ENCODE results near the gene KCNJ12. TPM values are rescaled to one million over a fixed set of nuclear protein-coding genes. Genes with fewer than 3 reads are reported as not detected.
"Not testable (repeated sequence)": the region's sequence is repeated elsewhere in the genome, so short reads cannot be mapped to it uniquely, and the experiment has no call there.

The KCNJ12 gene
- total RNA-seq, 2 donors from 2014 or later, result 0.05 TPM; not detected in 1

DNA sequence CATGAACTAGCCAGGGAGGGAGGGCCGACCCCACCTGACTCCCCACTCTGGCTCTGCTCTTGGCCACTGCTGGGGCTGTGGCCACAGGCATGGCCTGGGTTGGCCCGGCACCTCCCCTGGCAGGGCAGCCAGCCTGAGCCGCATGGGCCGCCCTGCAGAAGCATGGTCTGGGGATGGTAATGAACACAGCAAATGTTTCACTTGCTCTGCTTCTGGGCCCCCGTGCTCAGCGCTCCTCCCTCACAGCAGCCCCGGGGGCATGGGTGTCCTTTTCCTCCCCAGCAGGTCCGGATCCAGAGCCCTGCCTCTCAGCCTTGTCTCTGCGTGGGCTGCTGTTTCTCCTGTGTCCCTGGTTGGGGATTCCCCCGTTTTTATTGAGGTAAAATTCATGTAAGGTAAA lies 30.9 kb upstream of the KCNJ12 start:
- Mint-ChIP-seq H3K27me3 (no peaks in the 10 kb centered on the region), H3K4me1 (no peaks in the 10 kb centered on the region), H3K4me3 (no peak overlapping the region), H3K27ac (no peak overlapping the region), H3K9me3 (no peaks in the 10 kb centered on the region), H3K36me3 (ENCODE audit: low read depth) (no peaks in the 10 kb centered on the region)
- ATAC-seq (replicated peaks), result no peak

- not testable (repeated sequence) for H3K36me3 Mint-ChIP-seq (ENCODE audit: low read depth); H3K4me3 Mint-ChIP-seq; H3K9me3 Mint-ChIP-seq; H3K4me1 Mint-ChIP-seq; H3K27me3 Mint-ChIP-seq; H3K27ac Mint-ChIP-seq; ATAC-seq (replicated peaks)
These were observed 30.1 kb upstream of the KCNJ12 start for GRCh38 chr17:21346107-21346506.

DNA sequence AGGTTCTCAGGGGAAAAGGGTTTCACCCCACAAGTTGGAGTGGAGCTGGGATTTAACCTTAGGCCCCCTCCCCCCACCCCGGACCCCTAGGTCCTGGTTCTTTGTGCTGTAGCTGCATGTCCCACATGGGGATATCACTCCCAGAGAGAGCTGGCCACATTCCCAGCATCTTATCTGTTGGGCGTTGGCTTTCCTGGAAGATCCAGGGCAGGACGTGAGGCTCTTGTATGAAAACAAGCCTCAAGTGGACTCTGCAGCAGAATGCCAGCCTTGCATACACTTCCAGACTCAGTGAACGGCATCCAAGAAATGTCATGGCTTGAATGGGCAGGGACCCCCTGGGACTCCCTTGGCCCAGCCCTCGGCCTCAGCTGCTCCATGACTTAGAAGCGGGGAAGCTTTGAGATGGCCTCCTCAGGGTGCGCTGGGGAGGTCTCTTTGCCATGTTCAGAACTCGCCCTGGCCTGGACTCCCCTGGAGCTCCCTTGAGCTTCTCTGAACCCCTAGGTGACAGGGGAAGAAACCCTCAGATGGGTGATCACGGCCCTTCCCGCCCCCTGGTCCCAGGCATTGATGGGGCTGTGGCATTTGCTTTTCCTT lies 29.4 kb upstream of the KCNJ12 start:
- not testable (repeated sequence) for H3K4me3 Mint-ChIP-seq; H3K36me3 Mint-ChIP-seq (ENCODE audit: low read depth); H3K27ac Mint-ChIP-seq; H3K27me3 Mint-ChIP-seq; H3K4me1 Mint-ChIP-seq; ATAC-seq (replicated peaks); H3K9me3 Mint-ChIP-seq

DNA sequence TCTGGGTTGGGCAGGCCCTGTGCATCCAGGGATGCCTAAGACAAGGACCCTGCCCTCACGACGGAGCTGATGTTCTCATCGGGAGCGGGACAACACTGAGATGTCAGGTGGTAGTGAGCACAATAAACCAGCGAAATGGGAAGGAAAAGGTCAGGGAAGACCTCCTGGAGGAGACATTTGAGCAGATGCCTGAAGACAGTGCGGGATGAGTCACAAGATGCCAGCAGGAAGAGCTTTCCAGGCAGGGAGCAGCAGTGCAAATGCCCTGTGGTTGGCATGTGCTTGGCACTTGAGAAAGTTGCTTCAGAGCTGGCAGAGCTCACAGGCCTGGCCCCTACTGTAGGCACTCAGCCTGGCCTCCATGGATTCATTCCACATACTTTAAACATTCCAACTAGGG lies 28.5 kb upstream of the KCNJ12 start:
- not testable (repeated sequence) for H3K4me1 Mint-ChIP-seq; H3K27me3 Mint-ChIP-seq; H3K27ac Mint-ChIP-seq; ATAC-seq (replicated peaks); H3K9me3 Mint-ChIP-seq; H3K4me3 Mint-ChIP-seq; H3K36me3 Mint-ChIP-seq (ENCODE audit: low read depth)

- peak; percentile 19 for ATAC-seq (replicated peaks)
- H3K4me3 Mint-ChIP-seq; H3K27ac Mint-ChIP-seq; H3K4me1 Mint-ChIP-seq; H3K36me3 Mint-ChIP-seq (ENCODE audit: low read depth); H3K27me3 Mint-ChIP-seq; H3K9me3 Mint-ChIP-seq: not testable (repeated sequence)
These were observed 27.9 kb upstream of the KCNJ12 start for GRCh38 chr17:21348081-21348925.

GRCh38 chr17:21348926-21349261 lies 27.3 kb upstream of the KCNJ12 start:
- H3K27me3 Mint-ChIP-seq; ATAC-seq (replicated peaks); H3K9me3 Mint-ChIP-seq; H3K4me1 Mint-ChIP-seq; H3K4me3 Mint-ChIP-seq; H3K36me3 Mint-ChIP-seq (ENCODE audit: low read depth); H3K27ac Mint-ChIP-seq: not testable (repeated sequence)

DNA sequence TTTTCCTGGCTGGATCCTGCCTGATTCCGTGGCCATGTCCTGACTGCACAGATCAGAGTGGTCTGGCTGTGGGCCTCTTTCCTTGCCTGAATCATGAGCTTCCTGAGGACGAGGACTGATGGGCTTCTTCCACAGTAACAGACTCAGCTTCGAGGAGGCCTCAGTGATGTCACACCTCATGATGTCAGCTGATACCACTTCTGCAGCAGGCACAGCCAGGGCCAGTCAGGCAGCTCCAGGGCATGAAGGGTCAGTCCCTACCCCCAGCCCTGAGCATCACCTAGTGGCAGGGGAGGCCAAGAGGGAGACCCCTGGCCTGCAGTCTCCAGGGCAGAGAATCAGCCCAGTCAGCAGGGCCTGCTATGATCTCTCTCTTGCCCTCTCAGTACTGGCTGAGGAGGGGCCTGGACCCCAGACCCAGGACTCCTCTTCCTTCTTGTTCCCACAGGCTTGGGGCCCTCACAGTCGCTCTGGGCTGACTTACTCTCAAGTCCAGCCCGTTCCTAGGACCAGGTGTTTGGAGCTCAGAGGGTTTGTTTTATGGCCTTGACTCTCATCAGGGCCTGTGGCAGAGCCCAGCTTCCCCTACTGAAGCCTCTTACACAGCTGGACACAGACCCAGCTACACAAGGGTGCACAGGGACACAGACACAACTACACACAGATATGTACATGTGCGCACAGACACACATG lies 26.7 kb upstream of the KCNJ12 start:
- H3K27me3 Mint-ChIP-seq; H3K36me3 Mint-ChIP-seq (ENCODE audit: low read depth); H3K9me3 Mint-ChIP-seq; H3K4me1 Mint-ChIP-seq; H3K4me3 Mint-ChIP-seq; H3K27ac Mint-ChIP-seq; ATAC-seq (replicated peaks): not testable (repeated sequence)

DNA sequence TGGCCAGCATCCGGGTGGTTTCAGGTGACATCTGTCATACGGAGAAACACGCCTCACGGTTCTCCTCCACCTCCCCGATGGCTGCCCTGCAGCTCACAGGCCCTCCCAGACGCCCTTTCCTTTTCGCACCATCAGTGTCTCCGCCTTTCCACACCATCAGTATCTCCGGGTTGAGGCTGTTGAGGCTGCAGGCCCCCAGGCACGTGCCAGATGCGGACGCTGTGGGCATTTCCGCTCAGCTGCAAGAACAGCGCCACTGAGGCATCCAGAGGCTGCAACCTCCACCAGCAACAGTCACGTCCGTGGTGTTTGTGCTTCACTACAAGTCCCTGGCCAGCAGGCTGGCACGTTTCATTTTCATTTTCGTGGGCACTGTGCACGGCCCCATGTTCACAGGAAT lies 25.7 kb upstream of the KCNJ12 start:
- H3K36me3 Mint-ChIP-seq (ENCODE audit: low read depth); ATAC-seq (replicated peaks): not testable (repeated sequence)

DNA sequence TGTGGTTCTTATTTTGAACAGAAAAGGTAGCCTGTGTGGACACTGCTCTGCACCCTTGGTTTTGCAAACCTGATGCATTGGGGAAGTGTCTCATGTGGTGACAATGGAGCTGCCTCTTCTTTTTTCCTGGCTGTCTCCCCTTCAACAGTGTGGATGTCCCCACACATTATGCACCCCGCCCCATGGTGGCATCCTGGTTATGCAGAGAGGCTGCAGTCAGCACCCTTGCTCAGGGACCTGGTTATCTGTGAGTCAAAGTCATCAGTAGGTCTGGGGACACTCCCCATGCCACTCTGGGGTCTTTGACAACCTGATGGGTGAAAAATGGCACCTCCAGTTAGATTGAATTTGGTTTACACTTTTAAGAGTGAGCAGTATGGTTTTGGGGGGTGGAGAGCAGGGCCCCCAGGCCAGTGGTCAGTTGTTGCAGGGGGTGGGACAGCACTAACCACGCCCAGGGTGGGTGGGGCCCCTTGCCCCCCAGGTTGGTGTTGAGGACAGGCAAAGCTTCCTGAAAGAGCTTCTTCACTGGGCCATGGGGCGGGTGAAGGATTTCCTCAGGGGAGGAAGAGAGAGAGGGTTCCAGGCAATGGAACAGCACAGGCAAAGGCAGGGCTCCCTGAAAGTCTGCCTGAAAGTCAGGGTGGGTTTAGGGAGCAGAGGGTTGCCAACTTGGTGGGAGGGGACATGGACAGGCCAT lies 24.6 kb upstream of the KCNJ12 start:
- H3K36me3 Mint-ChIP-seq (ENCODE audit: low read depth), result no peaks in the 10 kb centered on the region
- no peak overlapping the region for H3K27ac Mint-ChIP-seq
- no peaks in the 10 kb centered on the region for H3K4me1 Mint-ChIP-seq
- H3K27me3 Mint-ChIP-seq, result no peaks in the 10 kb centered on the region
- no peak overlapping the region for H3K4me3 Mint-ChIP-seq
- no peak for ATAC-seq (replicated peaks)
- no peaks in the 10 kb centered on the region for H3K9me3 Mint-ChIP-seq

More for the DNA sequence above, 25.7 kb upstream of the KCNJ12 start:
- H3K4me3 Mint-ChIP-seq, H3K27me3 Mint-ChIP-seq, H3K9me3 Mint-ChIP-seq, H3K4me1 Mint-ChIP-seq, H3K27ac Mint-ChIP-seq: not testable (repeated sequence)

- H3K4me1 Mint-ChIP-seq, result no peaks in the 10 kb centered on the region
- H3K27me3 Mint-ChIP-seq, result no peaks in the 10 kb centered on the region
- ATAC-seq (replicated peaks), result no peak
- no peaks in the 10 kb centered on the region for H3K36me3 Mint-ChIP-seq (ENCODE audit: low read depth)
- no peaks in the 10 kb centered on the region for H3K9me3 Mint-ChIP-seq
- H3K27ac Mint-ChIP-seq, result no peak overlapping the region
- H3K4me3 Mint-ChIP-seq, result no peak overlapping the region
These were observed 23.8 kb upstream of the KCNJ12 start for GRCh38 chr17:21352221-21352980.

GRCh38 chr17:21352981-21353265 lies 23.2 kb upstream of the KCNJ12 start:
- no peaks in the 10 kb centered on the region for H3K27me3 Mint-ChIP-seq
- no peak overlapping the region for H3K27ac Mint-ChIP-seq
- H3K36me3 Mint-ChIP-seq (ENCODE audit: low read depth), result no peaks in the 10 kb centered on the region
- ATAC-seq (replicated peaks), result no peak
- no peak overlapping the region for H3K4me3 Mint-ChIP-seq
- H3K4me1 Mint-ChIP-seq, result no peaks in the 10 kb centered on the region
- no peaks in the 10 kb centered on the region for H3K9me3 Mint-ChIP-seq

- H3K36me3 Mint-ChIP-seq (ENCODE audit: low read depth), result no peaks in the 10 kb centered on the region
- no peak for ATAC-seq (replicated peaks)
- H3K4me1 Mint-ChIP-seq, result no peaks in the 10 kb centered on the region
- no peak overlapping the region for H3K4me3 Mint-ChIP-seq
- H3K27me3 Mint-ChIP-seq, result no peaks in the 10 kb centered on the region
- H3K27ac Mint-ChIP-seq, result no peak overlapping the region
- no peaks in the 10 kb centered on the region for H3K9me3 Mint-ChIP-seq
These were observed 22.7 kb upstream of the KCNJ12 start for GRCh38 chr17:21353326-21354010.

DNA sequence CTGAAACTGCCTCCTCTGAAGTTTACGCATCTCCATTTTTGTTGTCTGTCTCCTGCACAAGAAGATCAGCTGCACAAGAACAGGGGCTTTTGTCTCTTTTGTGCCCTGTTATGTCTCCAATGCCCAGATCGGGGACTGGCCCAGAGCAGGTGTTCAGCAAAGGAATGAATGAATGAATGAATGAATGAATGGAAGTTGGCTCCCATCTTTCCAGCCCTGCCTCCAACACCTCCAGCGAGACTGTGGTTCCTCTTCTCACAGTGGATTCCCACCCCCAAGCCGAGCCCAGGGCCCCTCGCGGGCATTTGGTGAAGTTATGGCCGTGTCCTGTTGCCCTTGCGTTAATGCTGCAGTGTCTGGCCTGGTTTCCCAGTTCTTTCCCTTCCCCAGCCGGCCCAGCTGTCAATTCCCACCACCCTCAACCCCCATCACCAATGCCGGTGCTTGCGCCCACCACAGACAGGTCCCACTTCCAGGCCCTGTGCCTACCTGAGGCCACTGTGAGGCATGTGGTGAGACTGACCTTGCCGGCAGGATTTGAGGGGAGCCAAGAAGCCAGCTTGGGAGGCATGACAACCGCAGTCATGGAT lies 21.3 kb upstream of the KCNJ12 start:
- Mint-ChIP-seq H3K27me3 (no peaks in the 10 kb centered on the region), H3K36me3 (ENCODE audit: low read depth) (no peaks in the 10 kb centered on the region), H3K4me3 (no peak overlapping the region), H3K9me3 (no peaks in the 10 kb centered on the region), H3K27ac (no peak overlapping the region), H3K4me1 (no peaks in the 10 kb centered on the region)
- no peak for ATAC-seq (replicated peaks)

DNA sequence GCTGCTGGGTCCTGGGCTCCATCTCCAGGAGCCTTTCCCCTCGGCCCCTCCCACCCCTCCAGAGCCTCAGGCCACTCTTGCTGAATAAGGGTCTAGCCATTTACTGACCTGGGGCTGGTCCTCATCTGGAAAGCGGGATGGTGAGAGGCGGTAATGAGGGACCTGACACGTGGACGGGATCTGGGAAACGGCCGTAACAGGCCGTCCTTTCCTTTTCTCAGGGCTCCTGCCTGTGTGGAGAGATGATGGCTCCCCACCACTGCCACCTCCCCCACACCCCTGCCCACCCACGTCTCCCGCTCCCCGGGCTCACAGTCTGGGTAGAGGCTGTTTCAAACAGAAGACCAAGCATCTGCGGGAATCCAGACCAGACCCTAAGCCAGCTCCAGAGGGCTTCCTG lies 20.6 kb upstream of the KCNJ12 start:
- ATAC-seq (replicated peaks), result no peak
- Mint-ChIP-seq H3K27me3 (no peaks in the 10 kb centered on the region), H3K4me3 (no peak overlapping the region), H3K4me1 (no peaks in the 10 kb centered on the region), H3K9me3 (no peaks in the 10 kb centered on the region), H3K36me3 (ENCODE audit: low read depth) (no peaks in the 10 kb centered on the region), H3K27ac (no peak overlapping the region)

Data from activated T-helper 17 cell treated with anti-CD3 and anti-CD28 coated beads, Interleukin-2, amount 50 U/mL, for 72 hours (primary cell).